HL-60 (cell line): ENCODE results near the gene OSBPL3.
"Not testable (repeated sequence)": the region's sequence is repeated elsewhere in the genome, so short reads cannot be mapped to it uniquely, and the experiment has no call there.

ENCODE experiments used
- DNase-seq, 2 experiments: peaks; one replicate each; pipeline ENCODE4 v3.0.0-alpha.2; 2010 to 2020; ENCODE audit warnings: low read depth in 1 of 2, low spot score in 1 of 2
- H3K27ac ChIP-seq: fragments of 250-450 bp; sonication (Bioruptor Pico); replicated peaks from 2 replicates; pipeline ENCODE4 v1.5.1; 2020; ENCODE audit warnings: mild to moderate bottlenecking, moderate library complexity
- H3K27me3 ChIP-seq: fragments of 250-450 bp; sonication (Bioruptor Pico); 2 replicates; pipeline ENCODE4 v1.5.1; 2021; ENCODE audit warnings: mild to moderate bottlenecking, moderate library complexity; ENCODE audit not compliant: insufficient read depth, poor library complexity, severe bottlenecking
- H3K4me3 ChIP-seq: replicated peaks from 2 replicates; pipeline ENCODE4 v1.5.1; 2011; ENCODE audit warnings: mild to moderate bottlenecking, control low read depth, low read length; ENCODE audit not compliant: insufficient read depth
- GABPA ChIP-seq: IDR thresholded peaks from 2 replicates; pipeline ENCODE4 v1.6.1; 2012; ENCODE audit warnings: low read depth
- POLR2AphosphoS5 ChIP-seq: IDR thresholded peaks from 2 replicates; pipeline ENCODE4 v1.6.1; 2012; ENCODE audit warnings: low read depth
- REST ChIP-seq: IDR thresholded peaks from 2 replicates; pipeline ENCODE4 v1.6.1; 2012; ENCODE audit warnings: low read depth; ENCODE audit not compliant: insufficient replicate concordance
- SPI1 ChIP-seq: IDR thresholded peaks from 2 replicates; pipeline ENCODE4 v1.6.1; 2012; ENCODE audit warnings: low read depth, mild to moderate bottlenecking, borderline replicate concordance
- TF ChIP-seq, protein P1 (sequence below): IDR thresholded peaks from one replicate; pipeline ENCODE4 v1.5.1; 2011; ENCODE audit warnings: low read length, control low read depth, inconsistent platforms; ENCODE audit not compliant: insufficient read depth

Gene OSBPL3

DNA sequence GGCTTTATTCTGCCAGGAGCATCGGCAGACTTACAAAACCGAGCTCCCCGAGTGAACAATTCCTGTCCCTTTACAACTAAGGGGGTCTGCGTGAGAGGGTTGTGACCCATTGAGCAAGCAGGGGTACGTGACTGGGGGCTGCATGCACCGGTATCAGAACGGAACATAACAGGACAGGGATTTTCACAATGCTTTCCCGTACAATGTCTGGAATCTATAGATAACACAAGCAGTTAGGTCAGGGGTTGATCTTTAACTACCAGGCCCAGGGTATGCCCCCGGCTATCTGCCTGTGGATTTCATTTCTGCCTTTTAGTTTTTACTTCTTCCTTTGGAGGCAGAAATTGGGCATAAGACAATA is 184.6 kb downstream of the OSBPL3 start:
- no peak overlapping the region for H3K27ac ChIP-seq
- no peak overlapping the region for H3K4me3 ChIP-seq
- no peaks in the 10 kb centered on the region for H3K27me3 ChIP-seq
- TF ChIP-seq GABPA = no peak
- TF ChIP-seq SPI1 = no peak
- TF ChIP-seq REST = no peak
- no peak for TF ChIP-seq POLR2AphosphoS5
- TF ChIP-seq, protein P1, sequence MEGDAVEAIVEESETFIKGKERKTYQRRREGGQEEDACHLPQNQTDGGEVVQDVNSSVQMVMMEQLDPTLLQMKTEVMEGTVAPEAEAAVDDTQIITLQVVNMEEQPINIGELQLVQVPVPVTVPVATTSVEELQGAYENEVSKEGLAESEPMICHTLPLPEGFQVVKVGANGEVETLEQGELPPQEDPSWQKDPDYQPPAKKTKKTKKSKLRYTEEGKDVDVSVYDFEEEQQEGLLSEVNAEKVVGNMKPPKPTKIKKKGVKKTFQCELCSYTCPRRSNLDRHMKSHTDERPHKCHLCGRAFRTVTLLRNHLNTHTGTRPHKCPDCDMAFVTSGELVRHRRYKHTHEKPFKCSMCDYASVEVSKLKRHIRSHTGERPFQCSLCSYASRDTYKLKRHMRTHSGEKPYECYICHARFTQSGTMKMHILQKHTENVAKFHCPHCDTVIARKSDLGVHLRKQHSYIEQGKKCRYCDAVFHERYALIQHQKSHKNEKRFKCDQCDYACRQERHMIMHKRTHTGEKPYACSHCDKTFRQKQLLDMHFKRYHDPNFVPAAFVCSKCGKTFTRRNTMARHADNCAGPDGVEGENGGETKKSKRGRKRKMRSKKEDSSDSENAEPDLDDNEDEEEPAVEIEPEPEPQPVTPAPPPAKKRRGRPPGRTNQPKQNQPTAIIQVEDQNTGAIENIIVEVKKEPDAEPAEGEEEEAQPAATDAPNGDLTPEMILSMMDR = no peak
- no peak for DNase-seq

- not testable (repeated sequence) for H3K27me3 ChIP-seq, H3K4me3 ChIP-seq, DNase-seq, H3K27ac ChIP-seq
Observed at GRCh38 chr7:24794751-24795406, 185.1 kb downstream of the OSBPL3 start.

DNA sequence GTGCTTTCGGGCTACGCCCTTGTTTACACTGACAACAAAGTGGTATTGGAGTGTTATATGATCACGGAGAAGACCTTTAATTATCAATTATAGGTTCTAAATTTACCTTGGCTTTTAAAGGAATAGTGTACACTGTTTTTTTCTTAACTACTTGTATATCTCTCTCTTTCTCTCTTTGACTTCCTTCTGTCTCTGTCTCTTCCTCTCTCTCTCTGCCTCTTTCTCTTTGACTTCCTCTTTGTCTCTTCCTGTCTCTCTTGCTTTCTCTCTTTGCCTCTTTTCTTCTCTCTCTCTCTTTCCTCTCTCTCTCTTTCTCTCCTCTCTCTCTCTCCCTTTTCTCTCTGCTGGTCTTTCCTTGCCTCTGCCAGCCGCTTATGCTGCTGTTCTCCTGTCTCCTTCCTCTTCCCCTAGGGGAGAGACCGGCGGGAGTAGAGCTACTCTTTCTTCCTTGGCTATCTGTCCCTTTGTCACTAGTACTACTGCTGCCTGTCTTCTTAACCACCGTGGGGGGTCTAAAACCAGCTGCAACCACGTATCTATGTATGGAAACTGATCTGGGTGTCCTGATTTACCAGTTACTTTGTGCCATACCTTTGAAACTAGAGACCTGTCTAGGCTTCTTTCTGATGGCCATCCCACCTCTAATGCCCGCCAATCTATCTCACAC is 185.9 kb downstream of the OSBPL3 start:
- peak overlapping the region; percentile 24; the same call in 1 of the 2 replicates for H3K27ac ChIP-seq
- DNase-seq = no peak
- no peaks in the 10 kb centered on the region for H3K27me3 ChIP-seq
- TF ChIP-seq POLR2AphosphoS5 = no peak
- no peak for TF ChIP-seq REST
- peak; percentile 86 for TF ChIP-seq SPI1
- no peak overlapping the region for H3K4me3 ChIP-seq

DNA sequence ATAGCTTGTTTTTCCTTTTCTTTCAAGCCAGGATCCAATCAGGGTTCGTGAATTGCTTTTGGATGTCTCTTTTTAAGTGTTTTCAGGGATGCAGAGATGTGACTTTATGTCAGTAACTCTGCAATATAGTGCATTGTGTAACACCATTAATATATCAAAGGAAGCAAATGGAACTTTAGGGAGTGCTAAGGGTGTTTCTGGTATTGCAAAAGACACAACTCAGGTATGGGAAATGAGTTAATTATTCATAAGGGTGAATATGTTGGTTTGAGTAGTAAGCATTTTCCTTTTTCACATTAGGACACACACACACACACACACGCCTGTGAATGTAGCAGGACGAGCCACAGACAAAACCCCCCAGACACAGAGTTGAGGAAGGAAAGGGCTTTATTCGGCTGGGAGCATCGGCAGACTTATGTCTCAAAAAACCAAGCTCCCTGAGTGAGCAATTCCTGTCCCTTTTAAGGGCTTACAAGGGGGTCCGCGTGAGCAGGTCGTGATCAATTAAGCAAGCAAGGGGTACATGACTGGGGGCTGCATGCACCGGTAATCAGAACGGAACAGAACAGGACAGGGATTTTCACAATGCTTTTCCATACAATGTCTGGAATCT is 190.9 kb downstream of the OSBPL3 start:
- TF ChIP-seq REST (no peak), GABPA (no peak), SPI1 (no peak), POLR2AphosphoS5 (no peak)
- TF ChIP-seq, protein P1 = no peak
- DNase-seq = no peak
- Histone ChIP-seq H3K27ac (no peak overlapping the region), H3K4me3 (no peak overlapping the region), H3K27me3 (no peaks in the 10 kb centered on the region)
